ENCODE measurements around the gene RAB5A.

GRCh38 chr3:19961960-19962359, 15.1 kb downstream of the RAB5A start:
- no peak for TF ChIP-seq CTBP1 (IDR thresholded peaks at IDR 0.05; ENCODE audit: borderline replicate concordance)
- no peak for TF ChIP-seq ZNF384 (IDR thresholded peaks at IDR 0.05)
- TF ChIP-seq ELF4 (IDR thresholded peaks at IDR 0.05) = no peak
- no peak for TF ChIP-seq FOXM1 (IDR thresholded peaks at IDR 0.05; ENCODE audit: borderline replicate concordance)
